AG04450 (cell line): ENCODE measurements around the gene SLC13A5. TPM values are rescaled to one million over a fixed set of nuclear protein-coding genes. Genes with fewer than 3 reads are reported as not detected.

Source experiments
- CTCF ChIA-PET: fragments of 300-600, 350-600 bp; formaldehyde crosslinking; extraction: SDS; loops from one replicate; lab custom pipeline; 2022; ENCODE audit warnings: antibody characterized with exemption, inconsistent platforms; lab: Charles Lee
- POLR2A ChIA-PET: fragments of 350-600 bp; formaldehyde crosslinking; extraction: SDS; loops from one replicate; lab custom pipeline; 2021; ENCODE audit warnings: antibody characterized with exemption, inconsistent platforms; lab: Yijun Ruan, JAX
- DNase-seq: peaks from one replicate; pipeline ENCODE4 v3.0.0-alpha.2; 2011; ENCODE audit warnings: low read depth, low spot score
- H3K27ac ChIP-seq: one replicate; pipeline ENCODE4 v1.5.1; 2012; ENCODE audit warnings: low read depth, low read length, control low read depth
- H3K27me3 ChIP-seq: one replicate; pipeline ENCODE4 v1.6.0; 2012; ENCODE audit warnings: low read length; ENCODE audit not compliant: control insufficient read depth, insufficient read depth
- H3K4me3 ChIP-seq: 2 replicates; pipeline ENCODE4 v1.5.1; 2011; ENCODE audit warnings: mild to moderate bottlenecking, low read depth, low read length, control low read depth
- H3K9me3 ChIP-seq: 2 replicates; pipeline ENCODE4 v1.5.1; 2012; ENCODE audit warnings: low read length; ENCODE audit not compliant: control insufficient read depth, insufficient read depth
- CTCF ChIP-seq: IDR thresholded peaks from 2 replicates; pipeline ENCODE4 v1.5.1; 2011; ENCODE audit warnings: low read depth, low read length, control low read depth, inconsistent platforms
- polyA plus RNA-seq: library from polyadenylated mRNA; depleted of rRNA; stranded (reverse); fragments of >200 nt; gene quantifications from 2 replicates; pipeline ENCODE4 v1.2.3, GENCODE V29; 2011

The SLC13A5 gene
- polyA plus RNA-seq, 1 experiment: not detected

GRCh38 chr17:6724009-6724408 lies 10.8 kb upstream of the SLC13A5 start:
- Histone ChIP-seq H3K27ac (no peak overlapping the region), H3K4me3 (no peak overlapping the region), H3K9me3 (no peaks in the 10 kb centered on the region), H3K27me3 (peaks cover 2% of the 10 kb centered on the region)
- TF ChIP-seq CTCF: no peak
- CTCF ChIA-PET: no interaction called here
- DNase-seq: no peak
- POLR2A ChIA-PET: no interaction called here

- DNase-seq: no peak
- no peaks in the 10 kb centered on the region for H3K27me3 ChIP-seq
- no peak overlapping the region for H3K4me3 ChIP-seq
- ChIA-PET CTCF (interaction anchor here (0.5 kb wide), 1 partner anchor 201 kb away, joined by 3 read pairs; no protein-coding TSS in a partner anchor), POLR2A (no interaction called here)
- TF ChIP-seq CTCF: no peak
- H3K9me3 ChIP-seq: no peaks in the 10 kb centered on the region
- no peak overlapping the region for H3K27ac ChIP-seq
Measured at GRCh38 chr17:6721744-6722143, 8.6 kb upstream of the SLC13A5 start.

GRCh38 chr17:6716736-6717135 lies 3.6 kb upstream of the SLC13A5 start:
- DNase-seq: no peak
- Histone ChIP-seq H3K9me3 (peaks cover 9% of the 10 kb centered on the region), H3K4me3 (no peak overlapping the region), H3K27me3 (peaks cover 23% of the 10 kb centered on the region), H3K27ac (no peak overlapping the region)
- no peak for TF ChIP-seq CTCF
- POLR2A ChIA-PET: no interaction called here
- CTCF ChIA-PET: no interaction called here

GRCh38 chr17:6714315-6714874 lies 1.2 kb upstream of the SLC13A5 start:
- peaks cover 34% of the 10 kb centered on the region for H3K27me3 ChIP-seq
- no peak overlapping the region for H3K4me3 ChIP-seq
- ChIA-PET POLR2A (no interaction called here), CTCF (no interaction called here)
- no peak for TF ChIP-seq CTCF
- peaks cover 9% of the 10 kb centered on the region for H3K9me3 ChIP-seq
- no peak overlapping the region for H3K27ac ChIP-seq
- no peak for DNase-seq

- no peak overlapping the region for H3K27ac ChIP-seq
- no peak overlapping the region for H3K4me3 ChIP-seq
- DNase-seq: no peak
- TF ChIP-seq CTCF: no peak
- POLR2A ChIA-PET: no interaction called here
- H3K9me3 ChIP-seq: peaks cover 9% of the 10 kb centered on the region
- CTCF ChIA-PET: no interaction called here
- peaks cover 35% of the 10 kb centered on the region for H3K27me3 ChIP-seq
Measured at GRCh38 chr17:6713918-6714271, 726 bp upstream of the SLC13A5 start.
